Measurements from ENCODE around the gene CLDN15. TPM values are rescaled to one million over a fixed set of nuclear protein-coding genes. Genes with fewer than 3 reads are reported as not detected.
"Not testable (repeated sequence)": the region's sequence is repeated elsewhere in the genome, so short reads cannot be mapped to it uniquely, and the experiment has no call there.

CLDN15 gene
- total RNA-seq, 1 experiment from 2014 or later: 6.4 TPM

GRCh38 chr7:101202603-101202918 is 35.0 kb downstream of the CLDN15 start:
- Histone ChIP-seq H3K4me3 (no peak overlapping the region), H3K27me3 (peaks cover 13% of the 10 kb centered on the region; the same call in 1 of the 2 replicates), H3K9me3 (replicated peaks) (no peaks in the 10 kb centered on the region), H3K27ac (no peak overlapping the region), H3K36me3 (peaks cover 5% of the 10 kb centered on the region; the same call in 1 of the 2 replicates), H3K4me1 (no peaks in the 10 kb centered on the region)
- DNase-seq: no peak

GRCh38 chr7:101201695-101202602 is 35.7 kb downstream of the CLDN15 start:
- Histone ChIP-seq H3K36me3 (peaks cover 5% of the 10 kb centered on the region; the same call in 1 of the 2 replicates), H3K9me3 (replicated peaks) (no peaks in the 10 kb centered on the region), H3K27me3 (peaks cover 13% of the 10 kb centered on the region; the same call in 1 of the 2 replicates), H3K27ac (no peak overlapping the region), H3K4me3 (no peak overlapping the region), H3K4me1 (no peaks in the 10 kb centered on the region)
- DNase-seq: peak in 1 of 2 experiments; percentile 23

- H3K36me3 ChIP-seq: peaks cover 2% of the 10 kb centered on the region; the same call in 1 of the 2 replicates
- H3K9me3 ChIP-seq (replicated peaks): no peaks in the 10 kb centered on the region
- H3K4me1 ChIP-seq: no peaks in the 10 kb centered on the region
- H3K4me3 ChIP-seq: no peak within 1 kb of the TSS
- peaks cover 13% of the 10 kb centered on the region; the same call in 1 of the 2 replicates for H3K27me3 ChIP-seq
- H3K27ac ChIP-seq: no peak within 1 kb of the TSS
- DNase-seq: no peak
Observed at GRCh38 chr7:101200862-101201599, 36.6 kb downstream of the CLDN15 start, which contains the start of gene MOGAT3. TSS of gene MOGAT3 (minus strand) at chr7:101201036. CDS start at chr7:101200854, 182 bp downstream.

- Histone ChIP-seq H3K4me1 (no peaks in the 10 kb centered on the region), H3K36me3 (no peaks in the 10 kb centered on the region), H3K27me3 (peaks cover 13% of the 10 kb centered on the region; the same call in 1 of the 2 replicates), H3K27ac (no peak overlapping the region), H3K4me3 (no peak overlapping the region), H3K9me3 (replicated peaks) (no peaks in the 10 kb centered on the region)
- no peak for DNase-seq
Observed at GRCh38 chr7:101200504-101200861, 37.1 kb downstream of the CLDN15 start.

DNA sequence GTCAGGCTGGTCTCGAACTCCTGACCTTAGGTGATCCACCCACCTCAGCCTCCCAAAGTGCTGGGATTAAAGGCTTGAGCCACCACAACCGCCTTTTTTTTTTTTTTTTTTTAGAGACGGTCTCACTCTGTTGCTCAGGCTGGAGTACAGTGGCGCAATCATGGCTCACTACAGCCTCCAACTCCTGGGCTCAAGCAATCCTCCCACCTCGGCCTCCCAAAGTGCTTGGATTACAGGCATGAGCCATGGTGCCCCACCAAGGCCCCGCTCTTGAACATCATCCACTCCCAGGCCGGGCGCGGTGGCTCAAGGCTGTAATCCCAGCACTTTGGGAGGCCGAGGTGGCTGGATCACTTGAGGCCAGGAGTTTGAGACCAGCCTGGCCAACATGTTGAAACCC is 38.1 kb downstream of the CLDN15 start:
- H3K27ac ChIP-seq; H3K36me3 ChIP-seq; H3K4me3 ChIP-seq; H3K9me3 ChIP-seq (replicated peaks); DNase-seq; H3K4me1 ChIP-seq: not testable (repeated sequence)
- peaks cover 13% of the 10 kb centered on the region; the same call in 1 of the 2 replicates for H3K27me3 ChIP-seq

DNA sequence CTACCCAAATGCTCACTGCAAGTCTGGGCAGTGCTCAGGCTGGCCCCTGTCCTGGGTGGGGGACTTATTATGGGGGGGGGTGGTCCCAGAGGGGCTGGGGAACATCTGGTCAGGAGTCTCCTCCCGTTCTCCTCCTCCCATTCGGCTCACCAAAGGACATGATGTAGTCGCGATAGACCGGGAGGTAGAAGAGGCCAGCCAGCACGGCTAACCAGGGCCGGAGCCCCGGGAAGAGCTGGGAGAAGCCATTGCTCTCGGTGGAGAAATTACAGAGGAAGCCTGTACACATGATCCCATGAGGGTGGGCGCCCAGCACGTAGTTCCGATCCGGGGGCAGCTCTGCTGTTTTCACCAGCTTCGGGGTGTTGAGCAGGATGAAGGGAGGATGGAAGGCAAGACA is 39.1 kb downstream of the CLDN15 start:
- Histone ChIP-seq H3K9me3 (replicated peaks) (no peaks in the 10 kb centered on the region), H3K4me3 (no peak overlapping the region), H3K36me3 (no peaks in the 10 kb centered on the region), H3K27ac (no peak overlapping the region), H3K4me1 (no peaks in the 10 kb centered on the region), H3K27me3 (peaks cover 13% of the 10 kb centered on the region; the same call in 1 of the 2 replicates)
- DNase-seq: no peak

DNA sequence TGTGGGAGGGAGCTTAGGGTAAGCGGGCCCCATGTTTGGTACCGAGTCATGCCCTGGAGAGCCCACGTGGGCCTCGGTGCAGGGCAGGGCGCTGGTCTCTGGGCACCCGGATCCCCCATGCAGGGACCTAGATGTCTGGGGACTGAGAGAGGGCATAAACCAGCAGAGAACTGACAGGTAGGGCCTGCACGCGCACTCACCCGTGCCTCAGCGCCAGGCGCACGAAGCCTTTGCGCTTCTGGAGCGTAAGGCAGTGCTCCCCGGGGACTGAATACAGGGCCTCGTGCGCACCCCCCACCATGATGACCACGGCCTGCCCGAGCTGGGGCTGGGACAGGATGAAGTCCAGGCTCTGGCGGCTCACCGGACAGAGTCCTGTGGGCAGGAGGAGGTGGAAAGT is 39.6 kb downstream of the CLDN15 start:
- no peaks in the 10 kb centered on the region for H3K9me3 ChIP-seq (replicated peaks)
- no peak for DNase-seq
- no peaks in the 10 kb centered on the region for H3K4me1 ChIP-seq
- H3K36me3 ChIP-seq: no peaks in the 10 kb centered on the region
- H3K27ac ChIP-seq: no peak overlapping the region
- no peak overlapping the region for H3K4me3 ChIP-seq
- H3K27me3 ChIP-seq: peaks cover 13% of the 10 kb centered on the region; the same call in 1 of the 2 replicates

DNA sequence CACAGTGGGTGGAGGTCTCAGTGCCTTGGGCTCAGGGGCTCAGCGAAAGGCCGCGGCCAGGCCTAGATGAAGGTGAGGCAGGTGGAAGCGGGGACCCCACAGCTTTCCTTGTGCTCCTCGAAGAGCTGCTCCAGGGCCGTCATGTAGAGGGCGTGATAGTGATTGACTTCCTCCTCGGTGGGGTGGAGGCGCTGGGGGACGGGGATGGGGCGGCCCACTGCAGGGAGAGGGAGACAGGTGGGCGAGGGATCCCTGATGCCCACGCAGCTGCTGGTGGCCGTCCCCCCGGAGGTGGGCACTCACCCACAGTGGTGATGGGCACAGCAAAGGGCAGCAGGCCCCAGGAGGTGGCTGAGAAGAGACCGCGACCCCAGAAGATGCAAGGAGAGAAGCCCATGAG is 41.7 kb downstream of the CLDN15 start:
- H3K4me3 ChIP-seq: no peak overlapping the region
- peaks cover 7% of the 10 kb centered on the region; the same call in 1 of the 2 replicates for H3K27me3 ChIP-seq
- H3K36me3 ChIP-seq: no peaks in the 10 kb centered on the region
- DNase-seq: no peak
- H3K27ac ChIP-seq: no peak overlapping the region
- H3K9me3 ChIP-seq (replicated peaks): no peaks in the 10 kb centered on the region
- no peaks in the 10 kb centered on the region for H3K4me1 ChIP-seq

GRCh38 chr7:101189109-101189508 is 48.5 kb downstream of the CLDN15 start:
- Histone ChIP-seq H3K4me1 (no peaks in the 10 kb centered on the region), H3K36me3 (no peaks in the 10 kb centered on the region), H3K4me3 (no peak overlapping the region), H3K27ac (no peak overlapping the region), H3K27me3 (peaks cover 9% of the 10 kb centered on the region), H3K9me3 (replicated peaks) (no peaks in the 10 kb centered on the region)
- DNase-seq: no peak

GRCh38 chr7:101186844-101187428 is 50.7 kb downstream of the CLDN15 start:
- DNase-seq: no peak
- H3K27ac ChIP-seq: no peak overlapping the region
- H3K4me1 ChIP-seq: no peaks in the 10 kb centered on the region
- H3K36me3 ChIP-seq: no peaks in the 10 kb centered on the region
- H3K27me3 ChIP-seq: peaks cover 9% of the 10 kb centered on the region
- no peak overlapping the region for H3K4me3 ChIP-seq
- H3K9me3 ChIP-seq (replicated peaks): no peaks in the 10 kb centered on the region

DNA sequence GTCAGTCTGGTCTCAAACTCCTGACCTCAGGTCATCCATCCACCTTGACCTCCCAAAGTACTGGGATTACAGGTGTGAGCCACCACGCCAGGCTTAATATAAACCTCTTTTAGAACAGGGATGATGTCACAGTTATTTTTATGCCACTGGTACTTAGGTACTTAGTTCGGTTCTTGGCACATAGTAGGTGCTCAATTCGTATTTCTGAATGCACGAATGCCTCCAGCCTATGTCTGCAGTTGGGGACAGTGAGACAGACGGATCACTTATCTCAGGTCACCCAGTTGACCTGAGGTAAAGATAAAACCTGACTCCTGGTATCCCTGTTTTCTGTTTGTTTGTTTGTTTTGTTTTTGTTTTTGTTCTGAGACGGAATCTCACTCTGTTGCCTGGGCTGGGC is 51.4 kb downstream of the CLDN15 start:
- Histone ChIP-seq H3K36me3 (no peaks in the 10 kb centered on the region), H3K4me3 (no peak overlapping the region), H3K27ac (no peak overlapping the region), H3K4me1 (no peaks in the 10 kb centered on the region), H3K27me3 (peaks cover 7% of the 10 kb centered on the region), H3K9me3 (replicated peaks) (no peaks in the 10 kb centered on the region)
- DNase-seq: no peak

GRCh38 chr7:101185258-101185839 is 52.3 kb downstream of the CLDN15 start:
- H3K4me1 ChIP-seq: no peaks in the 10 kb centered on the region
- no peak overlapping the region for H3K4me3 ChIP-seq
- H3K36me3 ChIP-seq: no peaks in the 10 kb centered on the region
- no peaks in the 10 kb centered on the region for H3K9me3 ChIP-seq (replicated peaks)
- peaks cover 4% of the 10 kb centered on the region for H3K27me3 ChIP-seq
- H3K27ac ChIP-seq: no peak overlapping the region
- no peak for DNase-seq
